Right lobe of liver (tissue), 4 donors: Measurements from ENCODE around the gene MRPS7.

ENCODE experiments used
- CTCF ChIP-seq, 4 donors: fragments of 200-600 bp in 3 of 4; fragments of 450-650 bp in 1 of 4; IDR thresholded peaks; one replicate each; pipeline versions ENCODE4 v1.5.1 to v1.8.0; 2016 to 2022; ENCODE audit warnings: antibody characterized with exemption in 4 of 4, mild to moderate bottlenecking in 2 of 4
- POLR2A ChIP-seq: fragments of 450-650 bp; IDR thresholded peaks from one replicate; pipeline ENCODE4 v1.6.1; 2017; ENCODE audit warnings: antibody characterized with exemption, mild to moderate bottlenecking
- donor health status: DM: no; HTN: no; CAD: no.
- donor health status: DM: no; HTN: no; CAD: no.
- donor health status: DM: no; HTN: yes; CAD: no.

GRCh38 chr17:75262112-75262606 lies 480 bp downstream of the MRPS7 start:
- TF ChIP-seq POLR2A (no peak), CTCF (IDR thresholded peaks at IDR 0.05) (no peak)
